Ectodermal cell (in vitro differentiated cells): Measurements from ENCODE around the gene STX8.

Experiments
- H3K27ac ChIP-seq: 2 replicates; pipeline ENCODE4 v1.7.0; 2013; ENCODE audit warnings: mild to moderate bottlenecking, low read depth, low read length; ENCODE audit not compliant: insufficient read depth, poor library complexity, severe bottlenecking
- H3K27me3 ChIP-seq: 2 replicates; pipeline ENCODE4 v1.7.0; 2013; ENCODE audit warnings: mild to moderate bottlenecking, low read length; ENCODE audit not compliant: insufficient read depth, control insufficient read depth, poor library complexity, severe bottlenecking
- H3K36me3 ChIP-seq: one replicate; pipeline ENCODE4 v1.7.0; 2013; ENCODE audit warnings: low read length; ENCODE audit not compliant: control insufficient read depth, insufficient read depth
- H3K4me1 ChIP-seq: one replicate; pipeline ENCODE4 v1.7.0; 2013; ENCODE audit warnings: low read length; ENCODE audit not compliant: control insufficient read depth, insufficient read depth
- H3K4me3 ChIP-seq: 2 replicates; pipeline ENCODE4 v1.7.0; 2013; ENCODE audit warnings: low read depth, low read length, control low read depth; ENCODE audit not compliant: insufficient read depth
- H3K9me3 ChIP-seq: 2 replicates; pipeline ENCODE4 v1.7.0; 2013; ENCODE audit warnings: mild to moderate bottlenecking, low read length, moderate library complexity; ENCODE audit not compliant: control insufficient read depth
- WGBS, 2 experiments: methylation state at CpG; one replicate each; pipeline ENCODE4 v1.1.7; 2013; ENCODE audit warnings: missing lambda C conversion rate in 2 of 2; 5-methylcytosine and 5-hydroxymethylcytosine counted together

The STX8 gene

DNA sequence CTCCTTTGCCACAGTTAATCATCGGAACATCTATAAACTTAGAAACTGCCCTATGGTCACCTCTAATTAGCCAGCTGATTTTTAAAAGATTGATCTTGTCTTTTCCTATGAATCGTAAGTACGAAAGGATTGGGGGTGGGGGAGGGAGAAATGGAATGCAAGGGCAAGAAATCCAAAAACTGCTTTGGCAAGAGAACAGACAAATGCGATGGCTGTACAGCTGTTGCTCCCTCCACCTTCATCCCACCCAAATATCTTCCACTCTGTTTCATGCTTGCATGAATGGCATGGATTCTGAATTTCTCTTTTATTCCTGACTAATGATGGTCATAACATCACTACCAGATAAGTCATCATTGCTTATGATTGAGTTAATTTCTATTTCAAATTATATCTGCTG lies 165.7 kb downstream of the STX8 start:
- Histone ChIP-seq H3K9me3 (no peaks in the 10 kb centered on the region), H3K4me1 (no peaks in the 10 kb centered on the region), H3K4me3 (no peak overlapping the region), H3K36me3 (no peaks in the 10 kb centered on the region), H3K27ac (no peak overlapping the region), H3K27me3 (no peaks in the 10 kb centered on the region)
- 92 to 96% methylated on average over 4 of the region's 4 CpGs for WGBS, 2 experiments

GRCh38 chr17:9408868-9409829 lies 166.5 kb downstream of the STX8 start:
- Histone ChIP-seq H3K4me1 (no peaks in the 10 kb centered on the region), H3K4me3 (no peak overlapping the region), H3K27me3 (no peaks in the 10 kb centered on the region), H3K36me3 (no peaks in the 10 kb centered on the region), H3K9me3 (no peaks in the 10 kb centered on the region), H3K27ac (no peak overlapping the region)
- WGBS, 2 experiments = 88 to 94% methylated on average over 10 of the region's 12 CpGs

DNA sequence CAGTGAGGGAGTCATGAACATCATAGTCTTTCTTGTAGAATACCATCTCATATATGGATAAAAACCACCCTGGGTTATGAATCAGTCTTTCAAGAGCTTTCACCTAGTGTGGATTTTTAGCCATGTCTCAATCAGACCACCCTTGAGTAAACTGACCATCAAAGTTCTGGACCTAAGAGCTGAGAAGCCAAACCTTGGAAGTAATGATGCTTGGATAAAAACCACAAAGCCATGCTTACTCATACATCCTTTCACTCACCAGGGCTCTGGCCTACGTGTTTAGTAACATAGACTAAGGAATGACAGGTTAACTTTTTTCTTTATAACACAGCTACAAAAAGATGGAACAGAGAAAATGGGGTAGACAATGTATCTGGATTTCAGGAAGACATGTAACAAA lies 167.2 kb downstream of the STX8 start:
- WGBS, 2 experiments = 60 to 100% methylated on average over 1 of the region's 1 CpG
- Histone ChIP-seq H3K4me1 (no peaks in the 10 kb centered on the region), H3K27ac (no peak overlapping the region), H3K36me3 (no peaks in the 10 kb centered on the region), H3K27me3 (no peaks in the 10 kb centered on the region), H3K9me3 (no peaks in the 10 kb centered on the region), H3K4me3 (no peak overlapping the region)

DNA sequence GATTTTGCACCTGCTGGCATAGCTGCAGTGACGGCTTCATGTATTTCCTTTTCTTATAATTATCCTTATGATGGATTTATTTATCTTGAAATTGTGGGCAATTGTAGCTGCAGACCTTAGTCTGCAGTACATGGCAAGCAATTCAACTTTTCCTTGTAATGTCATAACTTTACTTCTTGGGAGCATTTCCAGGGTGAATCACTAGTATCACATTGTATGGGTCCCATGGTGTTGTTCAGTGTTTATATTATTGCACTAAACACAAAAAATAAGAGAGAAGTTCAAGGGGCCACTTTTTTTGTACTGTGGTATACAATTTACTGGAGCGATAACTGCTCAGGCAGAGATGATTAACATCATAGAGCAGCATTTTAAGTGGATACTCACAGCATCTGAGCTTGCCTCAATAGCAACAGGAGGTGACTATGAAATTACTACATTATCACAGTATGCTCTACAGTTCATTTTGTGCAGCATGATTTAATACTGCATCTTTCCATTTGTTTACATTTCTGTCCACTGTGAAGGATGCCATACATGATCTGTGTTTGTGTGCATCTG lies 169.5 kb downstream of the STX8 start:
- Histone ChIP-seq H3K27me3 (no peaks in the 10 kb centered on the region), H3K9me3 (no peaks in the 10 kb centered on the region), H3K4me3 (no peak overlapping the region), H3K27ac (no peak overlapping the region), H3K36me3 (no peaks in the 10 kb centered on the region), H3K4me1 (no peaks in the 10 kb centered on the region)
- WGBS, 2 experiments = 92 to 95% methylated on average over 2 of the region's 2 CpGs

DNA sequence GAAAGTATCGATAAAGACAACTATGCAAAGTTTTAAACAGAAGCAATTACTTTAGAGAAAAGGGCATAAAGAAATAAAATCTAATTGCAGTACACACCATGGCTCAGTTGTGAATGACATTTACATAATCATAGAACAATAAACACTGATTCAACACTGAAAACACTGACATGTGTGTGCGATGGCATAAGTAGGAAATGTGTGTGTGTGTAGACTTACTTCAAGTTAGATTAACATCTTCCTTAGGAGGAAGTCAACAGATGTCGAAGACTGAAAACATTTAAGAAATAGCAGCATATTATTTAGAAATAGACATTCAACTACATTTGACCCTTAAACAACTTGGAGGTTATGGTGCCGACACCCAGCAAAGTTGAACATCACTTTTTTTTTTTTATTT lies 172.4 kb downstream of the STX8 start:
- no peaks in the 10 kb centered on the region for H3K4me1 ChIP-seq
- 96 to 97% methylated on average over 2 of the region's 4 CpGs for WGBS, 2 experiments
- H3K27ac ChIP-seq = no peak overlapping the region
- no peaks in the 10 kb centered on the region for H3K27me3 ChIP-seq
- H3K4me3 ChIP-seq = no peak overlapping the region
- H3K36me3 ChIP-seq = no peaks in the 10 kb centered on the region
- H3K9me3 ChIP-seq = no peaks in the 10 kb centered on the region

- Histone ChIP-seq H3K4me1 (no peaks in the 10 kb centered on the region), H3K9me3 (no peaks in the 10 kb centered on the region), H3K27me3 (no peaks in the 10 kb centered on the region), H3K4me3 (no peak overlapping the region), H3K27ac (no peak overlapping the region), H3K36me3 (no peaks in the 10 kb centered on the region)
- 81 to 88% methylated on average over 8 of the region's 9 CpGs for WGBS, 2 experiments
Measured at GRCh38 chr17:9402590-9403199, 172.9 kb downstream of the STX8 start.

DNA sequence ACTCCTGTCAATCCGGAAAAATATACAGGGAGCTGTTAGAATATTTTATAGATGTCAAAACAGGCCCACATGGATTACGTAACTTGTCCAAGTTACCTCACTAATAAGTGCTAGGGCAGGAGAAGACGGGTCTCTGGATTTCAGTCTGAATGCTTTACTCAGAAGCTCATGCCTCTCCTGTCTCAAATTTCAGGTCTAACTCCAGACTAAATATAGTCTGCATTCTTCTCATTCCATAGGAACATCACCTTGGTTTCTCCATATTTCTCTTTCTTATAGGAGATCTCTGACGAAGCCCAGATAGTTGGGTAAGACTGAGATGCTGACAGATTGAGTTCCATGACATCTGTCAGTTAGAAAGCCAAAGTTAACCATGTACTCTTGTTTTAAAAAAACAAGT lies 174.2 kb downstream of the STX8 start:
- WGBS, 2 experiments = 80 to 89% methylated on average over 4 of the region's 4 CpGs
- Histone ChIP-seq H3K4me1 (no peaks in the 10 kb centered on the region), H3K4me3 (no peak overlapping the region), H3K27me3 (no peaks in the 10 kb centered on the region), H3K27ac (no peak overlapping the region), H3K9me3 (no peaks in the 10 kb centered on the region), H3K36me3 (no peaks in the 10 kb centered on the region)

GRCh38 chr17:9389111-9389527 lies 186.5 kb downstream of the STX8 start:
- H3K4me3 ChIP-seq = no peak overlapping the region
- WGBS, 2 experiments = 87 to 94% methylated on average over 2 to 3 of the region's 3 CpGs
- H3K27ac ChIP-seq = no peak overlapping the region
- no peaks in the 10 kb centered on the region for H3K9me3 ChIP-seq
- no peaks in the 10 kb centered on the region for H3K36me3 ChIP-seq
- H3K4me1 ChIP-seq = no peaks in the 10 kb centered on the region
- no peaks in the 10 kb centered on the region for H3K27me3 ChIP-seq

GRCh38 chr17:9386401-9386800 lies 189.2 kb downstream of the STX8 start:
- H3K4me1 ChIP-seq = no peaks in the 10 kb centered on the region
- 78 to 80% methylated on average over 3 of the region's 3 CpGs for WGBS, 2 experiments
- no peak overlapping the region for H3K27ac ChIP-seq
- no peaks in the 10 kb centered on the region for H3K27me3 ChIP-seq
- H3K36me3 ChIP-seq = no peaks in the 10 kb centered on the region
- no peaks in the 10 kb centered on the region for H3K9me3 ChIP-seq
- H3K4me3 ChIP-seq = no peak overlapping the region

- H3K36me3 ChIP-seq = no peaks in the 10 kb centered on the region
- H3K4me3 ChIP-seq = no peak overlapping the region
- 100% methylated on average over 1 of the region's 3 CpGs for WGBS, 2 experiments
- H3K4me1 ChIP-seq = no peaks in the 10 kb centered on the region
- H3K27ac ChIP-seq = no peak overlapping the region
- no peaks in the 10 kb centered on the region for H3K9me3 ChIP-seq
- no peaks in the 10 kb centered on the region for H3K27me3 ChIP-seq
Measured at GRCh38 chr17:9383826-9384225, 191.8 kb downstream of the STX8 start.
